Right atrium auricular region (tissue), 2 donors: Measurements from ENCODE around the gene PLEKHG2. TPM values are rescaled to one million over a fixed set of nuclear protein-coding genes. Genes with fewer than 3 reads are reported as not detected.
"Not testable (repeated sequence)": the region's sequence is repeated elsewhere in the genome, so short reads cannot be mapped to it uniquely, and the experiment has no call there.

Experiments
- DNase-seq: peaks from one replicate; pipeline ENCODE4 v3.0.0-alpha.2; 2019; ENCODE audit warnings: low spot score
- H3K27ac ChIP-seq, 2 donors: fragments of 200-600 bp; sonication (generic); 1 replicate in 1 of 2; 2 replicates in 1 of 2; pipeline ENCODE4 v1.5.1; 2016 to 2019
- H3K27me3 ChIP-seq, 2 donors: fragments of 200-600 bp; sonication (generic); one replicate each; pipeline versions ENCODE4 v1.5.1 to v1.6.0; 2017 to 2019
- H3K36me3 ChIP-seq: fragments of 200-600 bp; sonication (generic); one replicate; pipeline ENCODE4 v1.5.1; 2016
- H3K4me1 ChIP-seq, 2 donors: fragments of 200-600 bp; sonication (generic); one replicate each; pipeline versions ENCODE4 v1.5.1 to v1.6.0; 2017 to 2019
- H3K4me3 ChIP-seq, 2 donors: fragments of 200-600 bp; sonication (generic); 1 replicate in 1 of 2; 2 replicates in 1 of 2; pipeline ENCODE4 v1.5.1; 2017 to 2019; ENCODE audit warnings: mild to moderate bottlenecking in 1 of 2, moderate library complexity in 1 of 2
- H3K9me3 ChIP-seq, 2 donors: fragments of 200-600 bp; sonication (generic); one replicate each; pipeline ENCODE4 v1.5.1; 2019
- CTCF ChIP-seq, 2 donors: fragments of 200-600 bp; sonication (generic); IDR thresholded peaks; one replicate each; pipeline ENCODE4 v1.5.1; 2019; ENCODE audit warnings: antibody characterized with exemption in 2 of 2
- total RNA-seq, 2 donors: library from RNA; depleted of rRNA; stranded (reverse); fragments of >200 nt; gene quantifications; one replicate each; pipeline ENCODE4 v1.1.0, GENCODE V29; 2016

PLEKHG2 gene
- total RNA-seq, 2 donors from 2014 or later, result 7.5 to 12.0 TPM

DNA sequence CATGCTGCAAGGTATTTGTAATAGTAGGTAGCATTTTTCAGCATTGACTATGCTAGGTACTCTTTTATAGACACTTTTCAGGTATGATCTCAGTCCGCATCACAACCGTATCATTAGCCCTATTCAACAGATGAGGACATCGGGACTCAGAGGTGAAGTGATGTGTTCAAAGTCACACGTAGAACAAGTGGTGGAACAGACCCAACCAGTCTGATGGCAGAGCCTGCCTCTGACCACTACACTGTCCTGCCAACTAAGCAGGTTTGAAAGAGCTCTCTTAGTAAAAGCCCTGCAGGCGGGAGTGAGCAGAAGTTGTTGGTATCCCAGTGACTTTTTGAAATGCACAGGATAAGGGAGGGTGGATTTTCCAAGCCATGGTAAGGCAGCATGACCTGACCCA is 41.7 kb upstream of the PLEKHG2 start:
- H3K27ac ChIP-seq, result no peak overlapping the region

GRCh38 chr19:39372047-39372802 is 40.2 kb upstream of the PLEKHG2 start:
- Histone ChIP-seq H3K27ac (peak overlapping the region; percentile 83 to 93), H3K27me3 (no peaks in the 10 kb centered on the region), H3K4me1 (peaks cover 0 to 23% of the 10 kb centered on the region in 2 donors), H3K9me3 (no peaks in the 10 kb centered on the region), H3K36me3 (peaks cover 52% of the 10 kb centered on the region), H3K4me3 (no peak overlapping the region)
- no peak for TF ChIP-seq CTCF (IDR thresholded peaks at IDR 0.05)
- DNase-seq, result peak; percentile 92

More for the DNA sequence above, 41.7 kb upstream of the PLEKHG2 start:
- H3K27me3 ChIP-seq, result no peaks in the 10 kb centered on the region
- DNase-seq, result no peak
- H3K4me1 ChIP-seq, result peaks cover 0 to 23% of the 10 kb centered on the region in 2 donors
- H3K4me3 ChIP-seq, result no peak overlapping the region
- no peak for TF ChIP-seq CTCF (IDR thresholded peaks at IDR 0.05)
- peaks cover 43% of the 10 kb centered on the region for H3K36me3 ChIP-seq
- H3K9me3 ChIP-seq, result no peaks in the 10 kb centered on the region

- DNase-seq, result no peak
- H3K27me3 ChIP-seq, result no peaks in the 10 kb centered on the region
- H3K27ac ChIP-seq, result peak overlapping the region; percentile 83 to 93
- H3K36me3 ChIP-seq, result peaks cover 59% of the 10 kb centered on the region
- TF ChIP-seq CTCF (IDR thresholded peaks at IDR 0.05), result no peak
- peaks cover 0 to 23% of the 10 kb centered on the region in 2 donors for H3K4me1 ChIP-seq
- no peaks in the 10 kb centered on the region for H3K9me3 ChIP-seq
- no peak overlapping the region for H3K4me3 ChIP-seq
These were observed 39.5 kb upstream of the PLEKHG2 start for GRCh38 chr19:39372941-39373340.

- peaks cover 0 to 23% of the 10 kb centered on the region in 2 donors for H3K4me1 ChIP-seq
- no peak for TF ChIP-seq CTCF (IDR thresholded peaks at IDR 0.05)
- peaks cover 64% of the 10 kb centered on the region for H3K36me3 ChIP-seq
- no peak overlapping the region for H3K4me3 ChIP-seq
- DNase-seq, result no peak
- no peaks in the 10 kb centered on the region for H3K27me3 ChIP-seq
- no peak overlapping the region for H3K27ac ChIP-seq
- no peaks in the 10 kb centered on the region for H3K9me3 ChIP-seq
These were observed 36.5 kb upstream of the PLEKHG2 start for GRCh38 chr19:39375929-39376328.

GRCh38 chr19:39377373-39378362 is 34.8 kb upstream of the PLEKHG2 start:
- no peaks in the 10 kb centered on the region for H3K27me3 ChIP-seq
- peaks cover 0 to 11% of the 10 kb centered on the region in 2 donors for H3K4me1 ChIP-seq
- no peaks in the 10 kb centered on the region for H3K9me3 ChIP-seq
- no peak overlapping the region for H3K27ac ChIP-seq
- no peak overlapping the region for H3K4me3 ChIP-seq
- DNase-seq, result no peak
- TF ChIP-seq CTCF (IDR thresholded peaks at IDR 0.05), result no peak
- peaks cover 77% of the 10 kb centered on the region for H3K36me3 ChIP-seq

- H3K36me3 ChIP-seq, result peaks cover 88% of the 10 kb centered on the region
- not testable (repeated sequence) for H3K4me1 ChIP-seq, H3K4me3 ChIP-seq, H3K27ac ChIP-seq, H3K27me3 ChIP-seq, H3K9me3 ChIP-seq, DNase-seq
These were observed 33.1 kb upstream of the PLEKHG2 start for GRCh38 chr19:39379366-39379765.
